HG02798 (cell line): ENCODE results near the gene AGRN.
"Not testable (repeated sequence)": the region's sequence is repeated elsewhere in the genome, so short reads cannot be mapped to it uniquely, and the experiment has no call there.

Experiments
- ATAC-seq: cut with Tn5 transposase; IDR thresholded peaks from one replicate; pipeline ENCODE4 v1.9.1; 2021; ENCODE audit warnings: mild to moderate bottlenecking; ENCODE audit not compliant: unreplicated experiment, poor library complexity

The AGRN gene

GRCh38 chr1:1020000-1020404, at the start of gene AGRN:
AGRN (plus strand) TSS chr1:1020120; CDS start chr1:1020173, 53 bp downstream.
- peak; percentile 28 for ATAC-seq

DNA sequence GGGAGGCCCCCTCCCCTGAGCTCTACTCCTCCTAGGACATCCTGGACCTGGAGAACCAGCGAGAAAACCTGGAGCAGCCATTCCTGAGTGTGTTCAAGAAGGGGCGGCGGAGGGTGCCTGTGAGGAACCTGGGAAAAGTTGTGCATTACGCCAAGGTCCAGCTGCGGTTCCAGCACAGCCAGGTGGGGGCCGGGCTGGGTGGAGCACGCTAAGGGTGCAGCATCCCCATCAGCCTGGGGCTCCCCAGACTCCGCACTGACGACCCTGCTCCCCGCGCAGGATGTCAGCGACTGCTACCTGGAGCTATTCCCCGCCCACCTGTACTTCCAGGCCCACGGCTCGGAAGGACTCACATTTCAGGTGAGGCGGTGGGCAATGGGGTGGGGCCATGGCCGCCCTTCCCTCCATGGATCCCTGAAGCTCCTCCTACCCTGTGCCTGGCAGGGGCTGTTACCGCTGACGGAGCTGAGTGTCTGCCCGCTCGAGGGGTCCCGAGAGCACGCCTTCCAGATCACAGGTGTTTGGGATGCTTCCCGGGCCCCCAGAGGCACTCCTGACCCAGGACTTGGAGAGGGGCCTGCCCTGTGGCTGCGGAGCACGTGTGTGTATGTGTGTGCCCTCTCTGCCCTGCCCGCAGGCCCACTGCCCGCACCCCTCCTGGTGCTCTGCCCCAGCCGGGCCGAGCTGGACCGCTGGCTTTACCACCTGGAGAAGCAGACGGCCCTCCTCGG, 49.5 kb upstream of the AGRN start:
- no peak for ATAC-seq

DNA sequence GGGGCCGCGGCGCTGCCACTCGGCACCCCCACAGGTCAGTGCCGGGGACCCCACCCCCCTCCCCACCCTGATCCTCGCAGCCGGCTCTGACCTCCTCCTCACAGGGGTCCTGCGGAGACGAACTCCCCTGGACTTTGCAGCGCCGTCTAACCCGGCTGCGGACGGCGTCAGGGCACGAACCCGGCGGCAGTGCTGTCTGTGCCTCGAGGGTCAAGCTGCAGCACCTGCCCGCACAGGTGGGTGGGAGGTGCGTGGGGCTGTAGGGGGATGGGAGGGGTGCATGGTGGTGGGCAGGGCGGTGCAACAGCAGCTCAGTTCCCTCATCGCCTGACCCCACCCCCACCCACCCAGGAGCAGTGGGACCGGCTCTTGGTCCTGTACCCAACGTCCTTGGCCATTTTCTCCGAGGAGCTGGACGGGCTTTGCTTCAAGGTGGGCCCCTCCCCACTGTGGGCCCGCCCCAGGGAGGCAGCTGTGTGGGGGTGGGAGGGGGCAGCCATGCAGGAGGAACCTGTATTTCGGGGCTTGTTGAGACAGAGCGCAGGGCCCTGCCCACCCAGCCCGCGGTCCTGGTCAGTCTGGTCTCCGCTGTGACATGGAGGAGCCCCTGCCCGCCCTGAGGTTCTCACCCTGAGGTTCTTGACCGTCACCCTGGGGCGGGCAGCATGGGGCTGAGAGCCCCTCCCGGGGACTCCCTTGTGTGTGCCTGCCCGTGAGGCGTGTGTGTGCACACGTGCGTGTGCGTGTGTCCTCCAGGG, 48.8 kb upstream of the AGRN start:
- no peak for ATAC-seq

DNA sequence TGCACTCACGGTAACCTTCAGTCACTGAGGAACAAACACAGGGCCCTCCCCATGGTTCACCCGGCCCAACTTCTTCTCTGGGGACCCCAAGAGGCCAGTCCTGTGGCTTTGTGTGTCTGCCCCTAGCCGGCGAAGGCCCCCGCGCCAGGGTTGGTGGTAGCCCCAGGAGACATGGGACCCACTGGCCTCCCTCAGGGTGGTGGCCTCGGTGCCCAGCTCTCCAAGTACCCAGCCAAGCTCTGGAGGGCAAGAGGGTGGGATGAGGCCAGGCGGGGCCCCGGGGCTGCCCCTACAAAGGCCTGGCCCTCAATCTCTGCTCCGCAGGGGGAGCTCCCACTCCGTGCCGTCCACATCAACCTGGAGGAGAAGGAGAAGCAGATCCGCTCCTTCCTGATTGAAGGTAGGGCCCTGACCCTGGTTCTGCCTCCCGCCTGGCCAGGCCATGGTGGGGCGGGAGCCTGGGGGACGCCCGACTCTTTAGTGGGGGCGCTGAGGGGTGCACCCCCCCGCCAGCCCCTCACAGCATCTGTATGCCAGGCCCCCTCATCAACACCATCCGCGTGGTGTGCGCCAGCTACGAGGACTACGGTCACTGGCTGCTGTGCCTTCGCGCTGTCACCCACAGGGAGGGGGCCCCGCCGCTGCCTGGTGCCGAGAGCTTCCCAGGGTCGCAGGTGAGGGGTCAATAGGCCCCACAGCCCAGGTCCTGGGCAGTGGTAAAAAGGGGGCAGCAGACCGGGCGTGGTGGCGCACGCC, 48.0 kb upstream of the AGRN start:
- ATAC-seq = no peak

DNA sequence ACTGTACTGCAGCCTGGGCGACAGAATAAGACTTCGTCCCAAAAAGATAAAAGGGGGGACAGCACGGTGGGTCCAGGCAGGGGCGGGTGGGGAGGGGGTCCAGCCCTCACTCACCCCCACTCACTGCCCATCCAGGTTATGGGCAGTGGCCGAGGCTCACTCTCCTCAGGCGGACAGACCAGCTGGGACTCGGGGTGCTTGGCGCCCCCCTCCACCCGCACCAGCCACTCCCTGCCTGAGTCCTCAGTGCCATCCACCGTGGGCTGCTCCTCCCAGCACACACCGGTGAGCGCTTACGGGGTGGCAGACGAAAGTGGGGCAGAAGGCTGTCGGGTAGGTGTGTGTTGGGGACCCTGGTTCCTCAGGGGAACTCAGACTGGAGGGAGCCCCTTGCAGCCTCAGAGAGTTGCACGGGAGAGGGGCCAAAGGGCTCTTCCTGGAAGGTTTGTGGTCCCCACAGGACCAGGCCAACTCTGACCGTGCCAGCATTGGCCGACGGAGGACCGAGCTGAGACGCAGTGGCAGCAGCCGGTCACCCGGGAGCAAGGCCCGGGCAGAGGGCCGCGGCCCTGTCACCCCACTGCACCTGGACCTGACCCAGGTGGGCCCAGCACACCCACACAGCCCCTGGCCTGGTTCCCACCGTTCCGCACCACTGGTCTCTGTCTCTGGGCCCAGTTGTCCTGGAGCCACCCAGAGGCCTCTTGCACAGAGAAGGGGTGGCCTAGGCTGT, 47.0 kb upstream of the AGRN start:
- no peak for ATAC-seq

DNA sequence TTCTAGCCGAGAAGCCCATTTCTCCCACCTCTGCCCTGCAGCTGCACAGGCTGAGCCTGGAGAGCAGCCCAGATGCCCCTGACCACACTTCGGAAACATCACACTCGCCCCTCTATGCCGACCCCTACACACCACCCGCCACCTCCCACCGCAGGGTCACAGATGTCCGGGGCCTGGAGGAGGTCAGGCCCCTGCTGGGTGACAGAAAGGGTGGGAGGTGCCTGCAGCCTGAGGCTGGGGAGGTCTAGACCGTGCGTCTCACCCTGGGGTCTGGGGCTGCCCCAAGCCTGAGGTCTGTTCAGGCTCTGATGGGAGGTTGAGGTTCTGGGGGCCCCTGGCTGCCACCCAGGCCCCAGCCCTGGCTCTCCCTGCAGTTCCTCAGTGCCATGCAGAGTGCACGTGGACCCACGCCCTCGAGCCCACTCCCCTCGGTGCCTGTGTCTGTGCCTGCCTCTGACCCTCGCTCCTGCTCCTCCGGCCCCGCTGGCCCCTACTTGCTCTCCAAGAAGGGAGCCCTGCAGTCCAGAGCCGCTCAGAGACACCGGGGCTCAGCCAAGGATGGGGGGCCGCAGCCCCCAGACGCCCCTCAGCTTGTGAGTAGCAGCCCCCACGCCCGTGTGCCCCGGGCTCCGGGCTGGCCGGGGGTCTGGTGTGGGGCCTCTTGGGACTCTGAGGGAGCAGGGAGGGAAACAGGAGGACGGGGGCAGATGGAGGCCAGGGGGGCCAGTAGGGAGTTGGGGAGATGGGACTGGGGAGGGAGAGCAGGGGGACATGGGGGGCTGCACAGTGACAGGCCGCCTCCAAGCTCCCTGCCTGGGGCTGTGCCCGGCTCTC, 46.2 kb upstream of the AGRN start:
- no peak for ATAC-seq

GRCh38 chr1:974293-974640, 45.7 kb upstream of the AGRN start:
- ATAC-seq = no peak

GRCh38 chr1:974687-975328, 45.1 kb upstream of the AGRN start:
- ATAC-seq = no peak

GRCh38 chr1:975365-975764, 44.6 kb upstream of the AGRN start:
- no peak for ATAC-seq

GRCh38 chr1:975896-976683, 43.8 kb upstream of the AGRN start:
- ATAC-seq = peak; percentile 49

GRCh38 chr1:976791-977190, 43.1 kb upstream of the AGRN start:
- ATAC-seq = not testable (repeated sequence)

DNA sequence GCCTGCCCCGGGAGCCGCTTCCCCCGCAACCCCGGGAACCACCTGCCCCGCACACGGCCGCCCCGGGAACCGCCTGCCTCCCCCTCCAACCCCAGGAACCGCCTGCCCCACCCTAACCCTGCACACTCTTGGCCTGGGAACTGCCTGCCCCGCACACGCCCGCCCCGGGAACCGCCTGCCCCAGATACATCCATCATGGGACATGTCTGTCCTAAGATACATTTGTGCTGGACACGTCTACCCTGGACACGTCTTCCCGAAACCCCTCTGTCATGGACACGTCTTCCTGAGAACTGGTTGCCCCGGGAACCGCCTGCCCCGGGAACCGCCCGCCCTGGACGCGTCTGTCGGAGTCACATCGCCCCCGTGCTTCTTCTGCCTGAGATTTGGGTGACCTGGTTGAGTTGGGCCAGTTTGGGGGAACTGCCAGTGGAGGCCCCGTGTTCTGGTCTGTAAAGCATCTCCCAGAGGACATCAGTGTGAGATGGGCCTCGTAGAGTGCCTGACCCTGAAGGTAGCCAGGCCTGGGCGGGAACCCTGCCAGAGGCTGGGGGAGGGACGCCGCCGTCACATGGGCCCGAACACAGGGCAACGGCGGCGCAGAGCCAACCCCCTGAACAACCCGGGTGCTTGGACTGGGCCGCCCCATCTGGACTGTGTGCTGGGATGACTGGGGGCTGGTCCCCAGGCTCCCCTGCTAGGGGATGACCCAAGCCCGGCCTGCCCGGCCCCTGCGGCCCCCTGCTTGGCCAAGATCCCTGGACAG, 41.7 kb upstream of the AGRN start:
- ATAC-seq = no peak

DNA sequence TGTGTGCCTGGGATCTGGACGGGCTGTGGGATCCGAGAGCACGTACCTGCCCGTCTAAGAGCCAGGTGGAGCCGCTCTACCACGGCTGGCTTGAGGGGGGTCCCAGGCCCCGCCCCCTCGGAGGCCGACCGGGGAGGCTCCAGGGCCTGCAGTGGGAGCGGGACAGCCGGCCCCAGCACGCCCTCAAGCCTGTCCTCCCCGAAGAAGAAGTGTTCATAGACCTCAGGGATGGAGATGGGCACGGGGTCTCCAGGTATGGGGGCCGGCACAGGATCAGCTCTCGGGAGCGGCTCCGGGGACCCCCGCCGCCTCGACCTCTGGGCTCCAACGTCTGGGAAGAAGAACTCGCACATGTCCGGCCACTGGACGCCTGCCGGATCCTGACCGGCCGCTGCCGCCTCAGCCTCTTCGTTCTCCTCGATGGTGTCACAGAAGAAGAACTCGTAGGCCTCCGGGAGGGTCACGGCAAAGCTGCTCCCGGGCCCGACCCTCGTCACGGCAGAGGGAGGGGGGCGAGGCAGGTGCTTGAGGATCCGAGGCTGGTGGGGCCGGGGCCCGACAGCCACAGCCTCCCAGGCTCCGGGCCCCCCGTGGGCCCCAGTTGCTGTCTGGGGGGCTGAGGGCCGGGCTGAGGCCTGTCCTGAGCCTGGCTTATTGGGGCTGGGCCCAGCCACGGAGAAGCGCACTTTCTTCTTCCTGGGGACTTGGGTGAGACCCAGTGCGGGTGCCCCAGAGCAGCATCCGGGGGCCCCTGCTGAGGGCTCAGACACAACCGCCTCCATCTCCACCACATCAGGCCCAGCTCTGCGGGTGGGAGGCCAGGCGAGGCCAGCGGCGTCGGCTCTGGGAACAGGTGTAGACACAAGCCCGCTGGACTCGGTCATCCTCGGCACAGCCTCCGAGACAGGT, 40.8 kb upstream of the AGRN start:
- no peak for ATAC-seq

DNA sequence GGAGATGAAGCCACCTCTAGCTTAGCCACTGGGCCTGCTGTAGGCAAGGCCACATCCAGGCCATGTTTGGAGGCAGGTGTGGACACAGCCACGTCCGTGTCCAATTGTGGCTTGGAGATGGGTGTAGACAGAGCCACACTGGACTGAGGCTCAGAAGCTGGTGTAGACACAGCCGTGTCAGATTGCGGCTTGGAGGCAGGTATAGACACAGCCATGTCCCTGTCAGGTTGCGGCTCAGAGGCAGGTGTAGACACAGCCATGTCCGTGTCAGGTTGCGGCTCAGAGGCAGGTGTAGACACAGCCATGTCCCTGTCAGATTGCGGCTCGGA, 40.2 kb upstream of the AGRN start:
- ATAC-seq = no peak

GRCh38 chr1:980137-980571, 39.8 kb upstream of the AGRN start:
- ATAC-seq = no peak

DNA sequence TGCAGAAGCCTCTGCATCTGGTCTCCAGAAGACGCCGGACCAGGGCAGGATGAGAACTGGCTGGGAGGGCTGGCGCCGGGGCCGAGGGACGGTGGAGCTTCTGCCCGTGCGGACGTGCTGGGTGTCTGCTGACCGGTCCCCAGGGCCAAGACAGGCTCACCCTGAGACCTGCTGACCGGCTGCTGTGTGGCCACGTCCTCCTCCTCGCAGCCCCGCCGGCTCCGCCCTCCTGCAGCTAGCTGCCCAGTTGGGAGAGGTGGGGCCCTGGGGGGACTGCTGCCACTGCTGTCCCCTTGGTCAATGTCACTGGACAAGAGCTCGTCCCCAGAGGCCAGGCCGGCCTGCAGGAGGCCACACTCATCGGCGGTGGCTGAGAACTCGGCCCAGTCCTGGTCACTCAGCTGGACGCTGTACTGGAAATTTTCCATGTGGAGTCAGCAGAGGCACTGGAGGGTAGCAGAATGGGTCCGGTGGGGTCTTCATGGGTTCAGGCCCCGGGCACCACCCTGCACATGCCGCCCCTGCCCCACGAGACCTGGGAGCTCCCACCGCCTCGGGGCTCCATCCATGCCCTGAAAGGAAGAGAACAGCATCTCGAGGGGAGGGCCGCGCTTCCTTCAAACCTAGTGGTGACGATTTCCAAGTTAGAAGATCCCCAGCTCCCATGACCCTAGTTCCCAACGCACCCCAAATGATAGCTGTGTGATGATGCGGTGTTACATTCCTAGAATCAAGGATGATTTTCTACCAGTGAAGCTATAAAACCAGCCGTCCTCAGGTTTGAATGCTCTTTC, 39.1 kb upstream of the AGRN start:
- no peak for ATAC-seq
